Measurements from ENCODE around the gene KRTAP10-10.

DNA sequence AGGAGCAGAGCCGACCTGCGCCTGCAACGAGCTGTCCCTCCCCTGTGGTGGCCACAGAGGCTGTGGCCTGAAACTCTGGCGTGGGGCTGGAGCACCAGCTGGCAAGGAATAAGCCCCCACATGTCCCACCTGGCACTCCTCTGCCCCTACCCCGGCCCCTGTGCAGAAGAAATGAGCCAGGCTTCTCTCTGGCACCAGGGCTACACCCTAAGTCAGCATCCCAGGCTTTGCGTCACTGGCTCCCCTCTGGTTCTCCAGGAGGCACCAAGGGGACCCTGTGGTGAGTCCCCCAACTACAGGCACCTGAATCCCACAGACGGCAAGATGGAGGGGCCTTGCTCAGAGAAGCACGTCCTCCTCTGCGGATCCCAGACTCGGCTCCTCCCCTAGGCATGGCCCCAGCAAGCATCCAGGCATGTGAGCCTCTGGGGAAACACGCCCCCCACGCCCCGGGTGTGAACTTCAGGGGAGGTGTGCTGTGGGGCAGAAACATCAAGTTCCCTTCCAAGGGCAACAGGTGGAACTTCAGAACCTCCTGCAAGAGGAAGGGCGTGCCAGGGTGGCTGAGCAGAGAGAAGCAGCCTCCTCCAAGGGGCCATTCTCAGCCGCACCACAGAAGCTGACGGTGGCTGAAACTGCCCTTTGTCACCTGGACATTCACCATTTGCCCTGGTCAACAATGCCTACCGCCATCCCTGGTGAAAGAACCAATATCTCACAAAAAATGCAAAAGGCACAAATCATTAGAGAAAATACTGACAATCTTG lies 33.9 kb upstream of the KRTAP10-10 start:
- TF ChIP-seq, protein P1, sequence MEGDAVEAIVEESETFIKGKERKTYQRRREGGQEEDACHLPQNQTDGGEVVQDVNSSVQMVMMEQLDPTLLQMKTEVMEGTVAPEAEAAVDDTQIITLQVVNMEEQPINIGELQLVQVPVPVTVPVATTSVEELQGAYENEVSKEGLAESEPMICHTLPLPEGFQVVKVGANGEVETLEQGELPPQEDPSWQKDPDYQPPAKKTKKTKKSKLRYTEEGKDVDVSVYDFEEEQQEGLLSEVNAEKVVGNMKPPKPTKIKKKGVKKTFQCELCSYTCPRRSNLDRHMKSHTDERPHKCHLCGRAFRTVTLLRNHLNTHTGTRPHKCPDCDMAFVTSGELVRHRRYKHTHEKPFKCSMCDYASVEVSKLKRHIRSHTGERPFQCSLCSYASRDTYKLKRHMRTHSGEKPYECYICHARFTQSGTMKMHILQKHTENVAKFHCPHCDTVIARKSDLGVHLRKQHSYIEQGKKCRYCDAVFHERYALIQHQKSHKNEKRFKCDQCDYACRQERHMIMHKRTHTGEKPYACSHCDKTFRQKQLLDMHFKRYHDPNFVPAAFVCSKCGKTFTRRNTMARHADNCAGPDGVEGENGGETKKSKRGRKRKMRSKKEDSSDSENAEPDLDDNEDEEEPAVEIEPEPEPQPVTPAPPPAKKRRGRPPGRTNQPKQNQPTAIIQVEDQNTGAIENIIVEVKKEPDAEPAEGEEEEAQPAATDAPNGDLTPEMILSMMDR (IDR thresholded peaks at IDR 0.05) = no peak
- TF ChIP-seq EZH2 (IDR thresholded peaks at IDR 0.05; ENCODE audit: borderline replicate concordance, insufficient read depth, low read depth, low read length, poor library complexity, severe bottlenecking) = no peak

Measured in B cell (primary cell).